ENCODE measurements around the gene HERC4. TPM values are rescaled to one million over a fixed set of nuclear protein-coding genes. Genes with fewer than 3 reads are reported as not detected.
"Not testable (repeated sequence)": the region's sequence is repeated elsewhere in the genome, so short reads cannot be mapped to it uniquely, and the experiment has no call there.

Gene HERC4
- total RNA-seq, 3 donors from 2014 or later, result 54.1 to 72.2 (median 62.3) TPM

DNA sequence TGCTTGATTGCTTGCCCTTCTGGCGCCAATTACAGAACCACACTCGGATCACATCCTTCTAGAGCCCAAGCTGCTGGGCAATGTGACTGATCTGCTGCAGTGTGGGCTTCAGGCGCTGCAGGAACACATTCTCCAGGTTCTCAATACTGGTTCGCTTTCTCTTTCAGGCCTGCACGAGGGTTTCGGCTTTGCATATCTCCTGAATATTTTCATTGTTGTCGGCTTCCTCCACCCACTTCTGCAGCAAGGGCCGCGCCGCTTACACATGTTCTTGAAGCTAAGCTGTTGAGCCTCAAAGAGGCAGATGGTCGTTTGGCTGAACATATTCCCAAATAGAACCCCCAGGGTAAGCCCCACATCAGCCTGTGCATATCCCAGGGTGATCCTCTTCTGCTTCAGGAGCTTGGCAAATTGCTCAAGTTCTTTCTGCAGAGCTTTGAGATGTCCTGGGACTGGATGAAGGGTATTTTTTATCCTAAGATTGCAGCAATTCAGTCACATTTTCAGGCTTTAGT lies 64.6 kb downstream of the HERC4 start:
- no peaks in the 10 kb centered on the region for H3K36me3 ChIP-seq (ENCODE audit: low read depth)
- DNase-seq, result no peak
- intact Hi-C loops (cut with DNase I, micrococcal nuclease), result no loop called here

GRCh38 chr10:68007356-68007755 lies 67.7 kb downstream of the HERC4 start:
- no peaks in the 10 kb centered on the region for H3K9me3 ChIP-seq
- intact Hi-C loops (cut with DNase I, micrococcal nuclease), result no loop called here
- H3K36me3 ChIP-seq (ENCODE audit: low read depth), result no peaks in the 10 kb centered on the region
- no peak overlapping the region for H3K4me3 ChIP-seq
- no peaks in the 10 kb centered on the region for H3K4me1 ChIP-seq (ENCODE audit: low read depth)
- TF ChIP-seq CTCF (IDR thresholded peaks at IDR 0.05), result no peak
- DNase-seq (no peak), ATAC-seq (no peak)

More for the DNA sequence above, 64.6 kb downstream of the HERC4 start:
- Histone ChIP-seq H3K9me3 (no peaks in the 10 kb centered on the region), H3K4me3 (no peak overlapping the region), H3K4me1 (ENCODE audit: low read depth) (no peaks in the 10 kb centered on the region)
- ATAC-seq, result no peak
- no peak for TF ChIP-seq CTCF (IDR thresholded peaks at IDR 0.05)

- Histone ChIP-seq H3K36me3 (ENCODE audit: low read depth) (no peaks in the 10 kb centered on the region), H3K4me3 (no peak overlapping the region), H3K9me3 (no peaks in the 10 kb centered on the region), H3K4me1 (ENCODE audit: low read depth) (no peaks in the 10 kb centered on the region)
- intact Hi-C loops (cut with DNase I, micrococcal nuclease), result no loop called here
- TF ChIP-seq CTCF (IDR thresholded peaks at IDR 0.05), result no peak
- DNase-seq, result no peak
- no peak for ATAC-seq
Observed at GRCh38 chr10:68001539-68001938, 73.5 kb downstream of the HERC4 start.

- Histone ChIP-seq H3K4me3 (no peak overlapping the region), H3K4me1 (ENCODE audit: low read depth) (no peaks in the 10 kb centered on the region), H3K9me3 (no peaks in the 10 kb centered on the region), H3K36me3 (ENCODE audit: low read depth) (no peaks in the 10 kb centered on the region)
- DNase-seq (no peak), ATAC-seq (no peak)
- no peak for TF ChIP-seq CTCF (IDR thresholded peaks at IDR 0.05)
- intact Hi-C loops (cut with DNase I, micrococcal nuclease), result no loop called here
Observed at GRCh38 chr10:68001000-68001399, 74.1 kb downstream of the HERC4 start.

DNA sequence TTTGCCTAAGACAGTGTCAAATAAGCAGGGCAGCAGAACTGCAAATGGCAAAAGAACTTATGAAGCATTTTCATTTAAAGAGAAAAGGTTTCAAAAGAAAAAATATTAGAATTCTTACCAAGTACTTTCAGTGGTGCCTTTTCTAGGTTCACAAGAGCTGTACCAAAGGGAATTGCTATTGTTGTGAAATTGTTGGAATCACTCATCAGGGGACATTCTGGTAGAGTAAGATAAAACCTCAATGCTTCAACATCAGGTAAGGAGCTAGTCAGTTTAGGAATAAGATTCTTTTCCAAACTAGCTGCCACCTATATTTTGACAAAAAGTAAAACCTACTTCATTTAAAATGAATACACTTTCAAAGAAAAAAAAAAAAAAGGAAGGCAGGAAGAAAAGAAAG lies 85.0 kb downstream of the HERC4 start:
- DNase-seq (no peak), ATAC-seq (no peak)
- no peaks in the 10 kb centered on the region for H3K9me3 ChIP-seq
- intact Hi-C loops (cut with DNase I, micrococcal nuclease), result no loop called here
- H3K36me3 ChIP-seq (ENCODE audit: low read depth), result no peaks in the 10 kb centered on the region
- no peaks in the 10 kb centered on the region for H3K4me1 ChIP-seq (ENCODE audit: low read depth)
- TF ChIP-seq CTCF (IDR thresholded peaks at IDR 0.05), result no peak
- H3K4me3 ChIP-seq, result no peak overlapping the region

- Histone ChIP-seq H3K4me1 (ENCODE audit: low read depth) (no peaks in the 10 kb centered on the region), H3K4me3 (no peak overlapping the region), H3K9me3 (no peaks in the 10 kb centered on the region), H3K36me3 (ENCODE audit: low read depth) (no peaks in the 10 kb centered on the region)
- intact Hi-C loops (cut with DNase I, micrococcal nuclease), result no loop called here
- ATAC-seq (no peak), DNase-seq (no peak)
- no peak for TF ChIP-seq CTCF (IDR thresholded peaks at IDR 0.05)
Observed at GRCh38 chr10:67988606-67989005, 86.5 kb downstream of the HERC4 start.

DNA sequence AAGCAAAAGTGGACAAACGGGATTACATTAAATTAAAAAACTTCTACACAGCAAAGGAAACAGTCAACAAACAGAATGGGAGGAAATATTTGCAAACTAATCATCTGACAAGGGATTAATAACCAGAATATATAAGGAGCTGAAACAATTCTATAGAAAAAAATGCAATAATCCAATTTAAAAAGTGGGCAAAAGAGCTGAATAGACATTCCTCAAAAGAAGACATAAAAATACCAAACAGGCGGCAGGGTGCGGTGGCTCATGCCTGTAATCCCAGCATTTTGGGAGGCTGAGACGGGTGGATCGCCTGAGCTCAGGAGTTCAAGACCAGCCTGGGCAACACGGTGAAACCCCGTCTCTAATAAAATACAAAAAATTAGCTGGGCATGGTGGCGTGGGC lies 92.5 kb downstream of the HERC4 start:
- H3K9me3 ChIP-seq; ATAC-seq; H3K4me3 ChIP-seq; intact Hi-C loops (cut with DNase I, micrococcal nuclease); H3K4me1 ChIP-seq (ENCODE audit: low read depth); H3K36me3 ChIP-seq (ENCODE audit: low read depth); DNase-seq: not testable (repeated sequence)
